HCT116 (cell line): ENCODE data around the gene CALD1. TPM values are rescaled to one million over a fixed set of nuclear protein-coding genes. Genes with fewer than 3 reads are reported as not detected.

Experiments
- ATAC-seq: fragments of 200-7000 bp; cut with Tn5 transposase; 2 replicates; pipeline ENCODE4 v1.9.1; 2020; ENCODE audit warnings: mild to moderate bottlenecking, moderate library complexity
- BruUV-seq: library from RNA; stranded (reverse); fragments of 400-500 nt; replicated peaks from 2 replicates; lab custom pipeline; 2021; lab: Mats Ljungman, UMichigan
- CTCF ChIA-PET: fragments of 300-600 bp; sonication (Branson Sonifier 250); formaldehyde crosslinking; loops from one replicate; lab custom pipeline; 2021; ENCODE audit warnings: antibody characterized with exemption; lab: Charles Lee
- POLR2A ChIA-PET: fragments of 300-600, 350-600 bp; sonication (Branson Sonifier 250); formaldehyde crosslinking; loops from one replicate; lab custom pipeline; 2021; ENCODE audit warnings: antibody characterized with exemption; lab: Charles Lee
- RAD21 ChIA-PET, 2 experiments: fragments of 300-600 bp; sonication (Branson Sonifier 250); formaldehyde crosslinking; loops; one replicate each; lab custom pipeline; 2023; ENCODE audit warnings: low total read pairs in 2 of 2; ENCODE audit not compliant: uncharacterized antibody in 2 of 2, unreplicated experiment in 2 of 2, low non-redundant PET in 1 of 2; lab: Charles Lee
- DNase-seq: peaks from one replicate; pipeline ENCODE4 v3.0.0-alpha.2; 2010; ENCODE audit warnings: low read depth, low spot score
- H2AFZ ChIP-seq: fragments of 200-600 bp; shearing (Covaris generic), sonication (generic); 2 replicates; pipeline ENCODE4 v1.6.1; 2017; ENCODE audit warnings: low read depth, mixed run types, mixed read lengths, antibody characterized with exemption, low read length; ENCODE audit not compliant: poor library complexity, severe bottlenecking
- H3K27ac ChIP-seq: 2 replicates; pipeline ENCODE4 v1.5.1; 2012; ENCODE audit warnings: low read depth, low read length
- H3K27me3 ChIP-seq: fragments of 200-600 bp; sonication (generic); 2 replicates; pipeline ENCODE4 v1.6.1; 2016; ENCODE audit warnings: mixed run types, low read length, mixed read lengths; ENCODE audit not compliant: insufficient read depth
- H3K36me3 ChIP-seq, 2 experiments: fragments of 200-500 bp in 1 of 2; fragments of 200-600 bp in 1 of 2; sonication (Bioruptor generic) in 1 of 2; sonication (generic) in 1 of 2; 2 replicates each; pipeline versions ENCODE4 v1.5.1 to v1.6.1; 2014 to 2016; ENCODE audit warnings: low read length in 2 of 2, inconsistent platforms in 1 of 2, mixed read lengths in 1 of 2, mixed run types in 1 of 2; ENCODE audit not compliant: insufficient read depth in 2 of 2, control insufficient read depth in 1 of 2
- H3K4me1 ChIP-seq, 2 experiments: fragments of 200-600 bp in 1 of 2; sonication (generic) in 1 of 2; 2 replicates each; pipeline versions ENCODE4 v1.5.1 to v1.6.1; 2012 to 2017; ENCODE audit warnings: low read length in 2 of 2, inconsistent platforms in 1 of 2, mild to moderate bottlenecking in 1 of 2, mixed read lengths in 1 of 2, mixed run types in 1 of 2, moderate library complexity in 1 of 2; ENCODE audit not compliant: insufficient read depth in 2 of 2, control insufficient read depth in 1 of 2
- H3K4me2 ChIP-seq: fragments of 200-600 bp; sonication (generic); 2 replicates; pipeline ENCODE4 v1.6.1; 2017; ENCODE audit warnings: mixed run types, low read length, mixed read lengths
- H3K4me3 ChIP-seq, 2 experiments: fragments of 200-600 bp in 1 of 2; sonication (generic) in 1 of 2; replicated peaks in 1 of 2; 2 replicates each; pipeline ENCODE4 v1.5.1; 2011 to 2016; ENCODE audit warnings: low read length in 2 of 2, control low read depth in 1 of 2, low read depth in 1 of 2, mild to moderate bottlenecking in 1 of 2, mixed read lengths in 1 of 2, mixed run types in 1 of 2
- H3K79me2 ChIP-seq: fragments of 200-600 bp; sonication (generic); 2 replicates; pipeline ENCODE4 v1.6.1; 2017; ENCODE audit warnings: mild to moderate bottlenecking, mixed run types, low read length, moderate library complexity, mixed read lengths; ENCODE audit not compliant: insufficient read depth
- H3K9ac ChIP-seq: fragments of 200-600 bp; sonication (generic); 2 replicates; pipeline ENCODE4 v1.6.1; 2016; ENCODE audit warnings: low read length, mixed read lengths
- H3K9me2 ChIP-seq: fragments of 200-600 bp; sonication (generic), shearing (Covaris generic); 2 replicates; pipeline ENCODE4 v1.6.1; 2017; ENCODE audit warnings: mixed run types, mild to moderate bottlenecking, moderate library complexity; ENCODE audit not compliant: insufficient read depth
- H3K9me3 ChIP-seq, 2 experiments: fragments of 200-500 bp in 1 of 2; fragments of 200-600 bp in 1 of 2; sonication (Bioruptor generic) in 1 of 2; sonication (generic) in 1 of 2; 2 replicates each; pipeline ENCODE4 v1.6.1; 2014 to 2017; ENCODE audit warnings: low read length in 2 of 2, mixed read lengths in 2 of 2, inconsistent platforms in 1 of 2, low read depth in 1 of 2, mild to moderate bottlenecking in 1 of 2, mixed run types in 1 of 2, moderate library complexity in 1 of 2; ENCODE audit not compliant: control insufficient read depth in 1 of 2, insufficient read depth in 1 of 2
- H4K20me1 ChIP-seq: fragments of 200-600 bp; sonication (generic), shearing (Covaris generic); 2 replicates; pipeline ENCODE4 v1.6.1; 2017; ENCODE audit warnings: mixed run types, mild to moderate bottlenecking, moderate library complexity; ENCODE audit not compliant: insufficient read depth
- CBX3 ChIP-seq: IDR thresholded peaks from 2 replicates; pipeline ENCODE4 v1.6.1; 2012; ENCODE audit warnings: low read depth
- EGR1 ChIP-seq: IDR thresholded peaks from 2 replicates; pipeline ENCODE4 v1.6.1; 2012; ENCODE audit warnings: low read depth
- ELF1 ChIP-seq: IDR thresholded peaks from 2 replicates; pipeline ENCODE4 v1.6.1; 2012; ENCODE audit warnings: low read depth, borderline replicate concordance
- EZH2phosphoT487 ChIP-seq: fragments of 200-600 bp; IDR thresholded peaks from 2 replicates; pipeline ENCODE4 v1.6.1; 2018; ENCODE audit warnings: antibody characterized with exemption, borderline replicate concordance
- FOSL1 ChIP-seq: IDR thresholded peaks from 2 replicates; pipeline ENCODE4 v1.6.1; 2012; ENCODE audit warnings: low read depth
- RAD21 ChIP-seq: IDR thresholded peaks from 2 replicates; pipeline ENCODE4 v1.6.1; 2012; ENCODE audit warnings: low read depth, mild to moderate bottlenecking
- SIN3A ChIP-seq: IDR thresholded peaks from 2 replicates; pipeline ENCODE4 v1.6.1; 2012; ENCODE audit warnings: low read depth
- TCF7L2 ChIP-seq: IDR thresholded peaks from 2 replicates; pipeline ENCODE4 v1.7.0; 2011; ENCODE audit warnings: borderline replicate concordance, inconsistent platforms; ENCODE audit not compliant: insufficient read depth, insufficient read length; ENCODE audit errors: extremely low read depth
- intact Hi-C: fragments of 100-400 bp; cut with micrococcal nuclease; formaldehyde crosslinking; loops from 2 replicates; pipeline ENCODE4 v1.10.0; 2022
- total RNA-seq: library from RNA; stranded (reverse); gene quantifications from one replicate; pipeline ENCODE4 v1.2.1, GENCODE V29; 2021; ENCODE audit not compliant: unreplicated experiment
- TF ChIP-seq, protein P1 (sequence below): IDR thresholded peaks from 2 replicates; pipeline ENCODE4 v1.6.1; 2012; ENCODE audit warnings: low read depth

Gene CALD1
- total RNA-seq, 1 experiment from 2014 or later, result 66.8 TPM

DNA sequence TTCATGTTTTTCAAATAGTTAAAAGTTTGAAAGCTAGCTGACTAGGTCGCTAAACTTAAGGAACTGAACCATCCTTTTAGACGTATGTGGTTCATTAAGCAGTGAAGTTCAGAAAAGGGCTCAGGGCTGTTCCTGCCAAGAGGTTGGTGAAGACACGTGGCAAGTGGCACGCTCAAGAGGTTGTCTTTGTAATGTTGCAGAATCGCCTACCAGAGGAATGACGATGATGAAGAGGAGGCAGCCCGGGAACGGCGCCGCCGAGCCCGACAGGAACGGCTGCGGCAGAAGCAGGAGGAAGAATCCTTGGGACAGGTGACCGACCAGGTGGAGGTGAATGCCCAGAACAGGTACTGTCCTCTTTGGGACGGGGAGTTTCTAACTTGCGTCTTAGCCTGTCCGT, 149.1 kb downstream of the CALD1 start:
- ChIA-PET CTCF (no interaction called here), RAD21 (no interaction called here)
- no peaks in the 10 kb centered on the region for H3K79me2 ChIP-seq

DNA sequence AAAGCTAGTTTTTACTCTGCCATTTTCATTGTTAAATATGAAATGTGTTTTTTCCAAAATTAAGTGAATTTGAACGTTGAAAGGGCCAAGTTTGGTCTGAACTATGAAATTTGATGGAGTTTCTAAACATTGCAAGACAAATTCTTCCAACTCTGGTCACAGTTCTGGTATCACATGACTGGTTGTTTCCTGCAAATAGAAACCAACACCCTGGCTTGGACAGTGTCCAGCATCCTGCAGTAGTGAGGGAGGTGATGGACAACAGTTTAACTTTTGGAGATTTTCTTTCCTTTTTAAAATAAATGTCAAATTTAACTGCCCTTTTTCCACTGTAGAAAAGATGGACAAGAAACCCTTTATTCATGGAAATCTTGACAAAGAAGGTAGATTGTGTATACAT, 152.1 kb downstream of the CALD1 start:
- intact Hi-C loops, result no loop called here
- H3K4me3 ChIP-seq, result no peak overlapping the region
- no peaks in the 10 kb centered on the region for H3K9me3 ChIP-seq
- ChIA-PET CTCF (no interaction called here), POLR2A (no interaction called here), RAD21 (no interaction called here)
- peaks cover 0 to 5% of the 10 kb centered on the region in 2 experiments; a peak in 1 of 4 replicates for H3K36me3 ChIP-seq
- ATAC-seq (no peak), DNase-seq (no peak)
- no peak overlapping the region for H3K4me2 ChIP-seq
- no peaks in the 10 kb centered on the region for H3K27me3 ChIP-seq
- H2AFZ ChIP-seq, result no peak overlapping the region
- H4K20me1 ChIP-seq, result no peaks in the 10 kb centered on the region
- no peak overlapping the region for H3K9ac ChIP-seq
- H3K9me2 ChIP-seq, result no peaks in the 10 kb centered on the region
- BruUV-seq, result no TSS peak
- no peaks in the 10 kb centered on the region for H3K4me1 ChIP-seq
- no peaks in the 10 kb centered on the region for H3K79me2 ChIP-seq
- TF ChIP-seq TCF7L2, result no peak
- TF ChIP-seq, protein P1, sequence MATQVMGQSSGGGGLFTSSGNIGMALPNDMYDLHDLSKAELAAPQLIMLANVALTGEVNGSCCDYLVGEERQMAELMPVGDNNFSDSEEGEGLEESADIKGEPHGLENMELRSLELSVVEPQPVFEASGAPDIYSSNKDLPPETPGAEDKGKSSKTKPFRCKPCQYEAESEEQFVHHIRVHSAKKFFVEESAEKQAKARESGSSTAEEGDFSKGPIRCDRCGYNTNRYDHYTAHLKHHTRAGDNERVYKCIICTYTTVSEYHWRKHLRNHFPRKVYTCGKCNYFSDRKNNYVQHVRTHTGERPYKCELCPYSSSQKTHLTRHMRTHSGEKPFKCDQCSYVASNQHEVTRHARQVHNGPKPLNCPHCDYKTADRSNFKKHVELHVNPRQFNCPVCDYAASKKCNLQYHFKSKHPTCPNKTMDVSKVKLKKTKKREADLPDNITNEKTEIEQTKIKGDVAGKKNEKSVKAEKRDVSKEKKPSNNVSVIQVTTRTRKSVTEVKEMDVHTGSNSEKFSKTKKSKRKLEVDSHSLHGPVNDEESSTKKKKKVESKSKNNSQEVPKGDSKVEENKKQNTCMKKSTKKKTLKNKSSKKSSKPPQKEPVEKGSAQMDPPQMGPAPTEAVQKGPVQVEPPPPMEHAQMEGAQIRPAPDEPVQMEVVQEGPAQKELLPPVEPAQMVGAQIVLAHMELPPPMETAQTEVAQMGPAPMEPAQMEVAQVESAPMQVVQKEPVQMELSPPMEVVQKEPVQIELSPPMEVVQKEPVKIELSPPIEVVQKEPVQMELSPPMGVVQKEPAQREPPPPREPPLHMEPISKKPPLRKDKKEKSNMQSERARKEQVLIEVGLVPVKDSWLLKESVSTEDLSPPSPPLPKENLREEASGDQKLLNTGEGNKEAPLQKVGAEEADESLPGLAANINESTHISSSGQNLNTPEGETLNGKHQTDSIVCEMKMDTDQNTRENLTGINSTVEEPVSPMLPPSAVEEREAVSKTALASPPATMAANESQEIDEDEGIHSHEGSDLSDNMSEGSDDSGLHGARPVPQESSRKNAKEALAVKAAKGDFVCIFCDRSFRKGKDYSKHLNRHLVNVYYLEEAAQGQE, result no peak
- no peak for TF ChIP-seq RAD21
- no peak for TF ChIP-seq CBX3
- TF ChIP-seq ELF1, result no peak
- TF ChIP-seq, all 23 proteins: peak for 0
- H3K27ac ChIP-seq, result no peak overlapping the region

More for the DNA sequence above, 149.1 kb downstream of the CALD1 start:
- Histone ChIP-seq H3K27me3 (no peaks in the 10 kb centered on the region), H3K9ac (no peak overlapping the region), H4K20me1 (no peaks in the 10 kb centered on the region), H3K4me2 (no peak overlapping the region), H3K9me2 (no peaks in the 10 kb centered on the region)
- intact Hi-C loops, result no loop called here
- POLR2A ChIA-PET, result no interaction called here
- TF ChIP-seq RAD21 (no peak), EZH2phosphoT487 (no peak), FOSL1 (no peak), EGR1 (no peak), SIN3A (no peak)
- TF ChIP-seq, protein P1, result no peak
- TF ChIP-seq, all 23 proteins: peak for 0
- Histone ChIP-seq H3K36me3 (no peaks in the 10 kb centered on the region), H3K27ac (no peak overlapping the region), H2AFZ (no peak overlapping the region), H3K4me3 (no peak overlapping the region), H3K4me1 (no peaks in the 10 kb centered on the region), H3K9me3 (no peaks in the 10 kb centered on the region)
- ATAC-seq (no peak), DNase-seq (no peak)
- no TSS peak for BruUV-seq
